Measurements from ENCODE around the gene CCDC85A.
A peak's percentile ranks its signal among the peaks of the same experiment; 100 is the strongest.

The CCDC85A gene

GRCh38 chr2:56170988-56171387 lies 12.8 kb upstream of the CCDC85A start:
- H3K27me3 ChIP-seq (ENCODE audit: control insufficient read depth, insufficient read depth, low read length), result peaks cover 16% of the 10 kb centered on the region

GRCh38 chr2:56175779-56176178 lies 8.0 kb upstream of the CCDC85A start:
- H3K9ac ChIP-seq (ENCODE audit: low read depth, low read length), result no peak overlapping the region
- H3K36me3 ChIP-seq (ENCODE audit: control insufficient read depth, insufficient read depth, low read length), result no peaks in the 10 kb centered on the region
- no peaks in the 10 kb centered on the region for H3K9me3 ChIP-seq (ENCODE audit: control insufficient read depth, insufficient read depth, low read length)
- H3K27me3 ChIP-seq (ENCODE audit: control insufficient read depth, insufficient read depth, low read length), result peaks cover 64% of the 10 kb centered on the region
- no peak overlapping the region for H3K27ac ChIP-seq (ENCODE audit: low read depth, low read length)
- H3K4me3 ChIP-seq (ENCODE audit: low read depth, low read length), result no peak overlapping the region
- no peaks in the 10 kb centered on the region for H3K4me1 ChIP-seq (ENCODE audit: control insufficient read depth, insufficient read depth, low read length)

More at GRCh38 chr2:56170988-56171387, 12.8 kb upstream of the CCDC85A start:
- no peaks in the 10 kb centered on the region for H3K9me3 ChIP-seq (ENCODE audit: control insufficient read depth, insufficient read depth, low read length)
- no peaks in the 10 kb centered on the region for H3K36me3 ChIP-seq (ENCODE audit: control insufficient read depth, insufficient read depth, low read length)
- H3K9ac ChIP-seq (ENCODE audit: low read depth, low read length), result no peak overlapping the region
- no peaks in the 10 kb centered on the region for H3K4me1 ChIP-seq (ENCODE audit: control insufficient read depth, insufficient read depth, low read length)
- no peak overlapping the region for H3K27ac ChIP-seq (ENCODE audit: low read depth, low read length)
- H3K4me3 ChIP-seq (ENCODE audit: low read depth, low read length), result no peak overlapping the region

GRCh38 chr2:56177420-56178220 lies 6.2 kb upstream of the CCDC85A start:
- Histone ChIP-seq H3K27ac (ENCODE audit: low read depth, low read length) (no peak overlapping the region), H3K4me1 (ENCODE audit: control insufficient read depth, insufficient read depth, low read length) (peaks cover 3% of the 10 kb centered on the region), H3K9ac (ENCODE audit: low read depth, low read length) (no peak overlapping the region), H3K27me3 (ENCODE audit: control insufficient read depth, insufficient read depth, low read length) (peaks cover 76% of the 10 kb centered on the region), H3K9me3 (ENCODE audit: control insufficient read depth, insufficient read depth, low read length) (no peaks in the 10 kb centered on the region), H3K4me3 (ENCODE audit: low read depth, low read length) (no peak overlapping the region), H3K36me3 (ENCODE audit: control insufficient read depth, insufficient read depth, low read length) (no peaks in the 10 kb centered on the region)

- Histone ChIP-seq H3K27me3 (ENCODE audit: control insufficient read depth, insufficient read depth, low read length) (peaks cover 99% of the 10 kb centered on the region), H3K4me3 (ENCODE audit: low read depth, low read length) (no peak overlapping the region), H3K9me3 (ENCODE audit: control insufficient read depth, insufficient read depth, low read length) (no peaks in the 10 kb centered on the region), H3K4me1 (ENCODE audit: control insufficient read depth, insufficient read depth, low read length) (peaks cover 8% of the 10 kb centered on the region), H3K9ac (ENCODE audit: low read depth, low read length) (no peak overlapping the region), H3K27ac (ENCODE audit: low read depth, low read length) (no peak overlapping the region), H3K36me3 (ENCODE audit: control insufficient read depth, insufficient read depth, low read length) (no peaks in the 10 kb centered on the region)
Observed at GRCh38 chr2:56179931-56180330, 3.9 kb upstream of the CCDC85A start.

- no peak overlapping the region for H3K27ac ChIP-seq (ENCODE audit: low read depth, low read length)
- peaks cover 10% of the 10 kb centered on the region for H3K4me1 ChIP-seq (ENCODE audit: control insufficient read depth, insufficient read depth, low read length)
- no peaks in the 10 kb centered on the region for H3K9me3 ChIP-seq (ENCODE audit: control insufficient read depth, insufficient read depth, low read length)
- peaks cover 100% of the 10 kb centered on the region for H3K27me3 ChIP-seq (ENCODE audit: control insufficient read depth, insufficient read depth, low read length)
- no peaks in the 10 kb centered on the region for H3K36me3 ChIP-seq (ENCODE audit: control insufficient read depth, insufficient read depth, low read length)
- H3K9ac ChIP-seq (ENCODE audit: low read depth, low read length), result no peak overlapping the region
- no peak overlapping the region for H3K4me3 ChIP-seq (ENCODE audit: low read depth, low read length)
Observed at GRCh38 chr2:56182420-56182819, 1.4 kb upstream of the CCDC85A start.

- peak overlapping the region; percentile 62 for H3K4me3 ChIP-seq (ENCODE audit: low read depth, low read length)
- no peaks in the 10 kb centered on the region for H3K36me3 ChIP-seq (ENCODE audit: control insufficient read depth, insufficient read depth, low read length)
- H3K27ac ChIP-seq (ENCODE audit: low read depth, low read length), result no peak overlapping the region
- peaks cover 10% of the 10 kb centered on the region for H3K4me1 ChIP-seq (ENCODE audit: control insufficient read depth, insufficient read depth, low read length)
- peaks cover 100% of the 10 kb centered on the region for H3K27me3 ChIP-seq (ENCODE audit: control insufficient read depth, insufficient read depth, low read length)
- no peaks in the 10 kb centered on the region for H3K9me3 ChIP-seq (ENCODE audit: control insufficient read depth, insufficient read depth, low read length)
- H3K9ac ChIP-seq (ENCODE audit: low read depth, low read length), result no peak overlapping the region
Observed at GRCh38 chr2:56184500-56185011, 766 bp downstream of the CCDC85A start.

- Histone ChIP-seq H3K27me3 (ENCODE audit: control insufficient read depth, insufficient read depth, low read length) (peaks cover 100% of the 10 kb centered on the region), H3K4me1 (ENCODE audit: control insufficient read depth, insufficient read depth, low read length) (peaks cover 10% of the 10 kb centered on the region), H3K36me3 (ENCODE audit: control insufficient read depth, insufficient read depth, low read length) (no peaks in the 10 kb centered on the region), H3K9ac (ENCODE audit: low read depth, low read length) (no peak overlapping the region), H3K9me3 (ENCODE audit: control insufficient read depth, insufficient read depth, low read length) (no peaks in the 10 kb centered on the region), H3K27ac (ENCODE audit: low read depth, low read length) (no peak overlapping the region), H3K4me3 (ENCODE audit: low read depth, low read length) (peak overlapping the region; percentile 62)
Observed at GRCh38 chr2:56185101-56185581, 1.4 kb downstream of the CCDC85A start.

- Histone ChIP-seq H3K9me3 (ENCODE audit: control insufficient read depth, insufficient read depth, low read length) (no peaks in the 10 kb centered on the region), H3K36me3 (ENCODE audit: control insufficient read depth, insufficient read depth, low read length) (no peaks in the 10 kb centered on the region), H3K9ac (ENCODE audit: low read depth, low read length) (no peak overlapping the region), H3K4me1 (ENCODE audit: control insufficient read depth, insufficient read depth, low read length) (peaks cover 10% of the 10 kb centered on the region), H3K4me3 (ENCODE audit: low read depth, low read length) (peak overlapping the region; percentile 62), H3K27me3 (ENCODE audit: control insufficient read depth, insufficient read depth, low read length) (peaks cover 100% of the 10 kb centered on the region), H3K27ac (ENCODE audit: low read depth, low read length) (no peak overlapping the region)
Observed at GRCh38 chr2:56185582-56186046, 1.8 kb downstream of the CCDC85A start.

GRCh38 chr2:56191617-56192016 lies 7.8 kb downstream of the CCDC85A start:
- Histone ChIP-seq H3K27ac (ENCODE audit: low read depth, low read length) (no peak overlapping the region), H3K27me3 (ENCODE audit: control insufficient read depth, insufficient read depth, low read length) (peaks cover 57% of the 10 kb centered on the region)

GRCh38 chr2:56192664-56193305 lies 9.0 kb downstream of the CCDC85A start:
- H3K27ac ChIP-seq (ENCODE audit: low read depth, low read length), result no peak overlapping the region
- H3K9me3 ChIP-seq (ENCODE audit: control insufficient read depth, insufficient read depth, low read length), result no peaks in the 10 kb centered on the region
- H3K4me3 ChIP-seq (ENCODE audit: low read depth, low read length), result no peak overlapping the region
- H3K27me3 ChIP-seq (ENCODE audit: control insufficient read depth, insufficient read depth, low read length), result peaks cover 46% of the 10 kb centered on the region
- no peaks in the 10 kb centered on the region for H3K36me3 ChIP-seq (ENCODE audit: control insufficient read depth, insufficient read depth, low read length)
- H3K9ac ChIP-seq (ENCODE audit: low read depth, low read length), result no peak overlapping the region
- no peaks in the 10 kb centered on the region for H3K4me1 ChIP-seq (ENCODE audit: control insufficient read depth, insufficient read depth, low read length)

More at GRCh38 chr2:56191617-56192016, 7.8 kb downstream of the CCDC85A start:
- H3K4me1 ChIP-seq (ENCODE audit: control insufficient read depth, insufficient read depth, low read length), result no peaks in the 10 kb centered on the region
- H3K9me3 ChIP-seq (ENCODE audit: control insufficient read depth, insufficient read depth, low read length), result no peaks in the 10 kb centered on the region
- no peaks in the 10 kb centered on the region for H3K36me3 ChIP-seq (ENCODE audit: control insufficient read depth, insufficient read depth, low read length)
- H3K9ac ChIP-seq (ENCODE audit: low read depth, low read length), result no peak overlapping the region
- no peak overlapping the region for H3K4me3 ChIP-seq (ENCODE audit: low read depth, low read length)

GRCh38 chr2:56195563-56195962 lies 11.8 kb downstream of the CCDC85A start:
- Histone ChIP-seq H3K27ac (ENCODE audit: low read depth, low read length) (no peak overlapping the region), H3K9ac (ENCODE audit: low read depth, low read length) (no peak overlapping the region), H3K4me1 (ENCODE audit: control insufficient read depth, insufficient read depth, low read length) (no peaks in the 10 kb centered on the region), H3K4me3 (ENCODE audit: low read depth, low read length) (no peak overlapping the region), H3K36me3 (ENCODE audit: control insufficient read depth, insufficient read depth, low read length) (no peaks in the 10 kb centered on the region), H3K27me3 (ENCODE audit: control insufficient read depth, insufficient read depth, low read length) (peaks cover 18% of the 10 kb centered on the region), H3K9me3 (ENCODE audit: control insufficient read depth, insufficient read depth, low read length) (no peaks in the 10 kb centered on the region)

Measured in HUES48 (cell line).